Measurements from ENCODE around the gene GRK1.

Gene GRK1

GRCh38 chr13:113764793-113765563 is 98.0 kb downstream of the GRK1 start:
- no peaks in the 10 kb centered on the region for H3K4me1 ChIP-seq (ENCODE audit: control insufficient read depth, insufficient read depth, low read length, unreplicated experiment)
- H2AFZ ChIP-seq (ENCODE audit: low read length, unreplicated experiment): no peak overlapping the region
- H3K27ac ChIP-seq (ENCODE audit: low read depth, low read length): no peak overlapping the region
- H3K79me2 ChIP-seq (ENCODE audit: control insufficient read depth, insufficient read depth, low read length, unreplicated experiment): no peaks in the 10 kb centered on the region
- H3K36me3 ChIP-seq (ENCODE audit: insufficient read depth, low read length): no peaks in the 10 kb centered on the region
- H3K27me3 ChIP-seq (ENCODE audit: insufficient read depth, low read length): peaks cover 14% of the 10 kb centered on the region; the same call in 1 of the 2 replicates
- H3K4me3 ChIP-seq (ENCODE audit: low read depth, low read length): no peak overlapping the region

DNA sequence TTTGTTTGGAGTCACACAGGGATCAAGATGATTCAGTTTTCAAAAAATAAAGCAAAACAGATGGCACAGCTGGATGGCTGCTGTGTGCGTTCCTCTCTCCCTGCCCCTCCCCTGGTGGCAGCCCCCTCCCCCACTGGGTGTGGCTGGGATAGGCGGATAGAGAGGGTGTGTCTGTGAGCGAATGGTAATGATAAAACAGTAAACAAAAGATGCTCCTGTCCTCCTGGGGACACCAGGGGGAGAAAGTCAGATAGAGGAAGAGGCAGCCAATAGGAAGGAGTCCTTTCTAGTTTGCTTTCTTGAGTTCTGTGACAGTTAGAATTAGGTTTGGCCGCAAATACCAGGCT is 98.5 kb downstream of the GRK1 start:
- Histone ChIP-seq H3K36me3 (ENCODE audit: insufficient read depth, low read length) (no peaks in the 10 kb centered on the region), H3K27me3 (ENCODE audit: insufficient read depth, low read length) (peaks cover 11% of the 10 kb centered on the region; the same call in 1 of the 2 replicates), H3K27ac (ENCODE audit: low read depth, low read length) (no peak overlapping the region), H3K79me2 (ENCODE audit: control insufficient read depth, insufficient read depth, low read length, unreplicated experiment) (no peaks in the 10 kb centered on the region), H2AFZ (ENCODE audit: low read length, unreplicated experiment) (no peak overlapping the region), H3K4me3 (ENCODE audit: low read depth, low read length) (no peak overlapping the region), H3K4me1 (ENCODE audit: control insufficient read depth, insufficient read depth, low read length, unreplicated experiment) (no peaks in the 10 kb centered on the region)

GRCh38 chr13:113766035-113766800 is 99.2 kb downstream of the GRK1 start:
- Histone ChIP-seq H3K27me3 (ENCODE audit: insufficient read depth, low read length) (peaks cover 5% of the 10 kb centered on the region; the same call in 1 of the 2 replicates), H3K79me2 (ENCODE audit: control insufficient read depth, insufficient read depth, low read length, unreplicated experiment) (no peaks in the 10 kb centered on the region), H3K36me3 (ENCODE audit: insufficient read depth, low read length) (no peaks in the 10 kb centered on the region), H3K4me1 (ENCODE audit: control insufficient read depth, insufficient read depth, low read length, unreplicated experiment) (no peaks in the 10 kb centered on the region), H3K27ac (ENCODE audit: low read depth, low read length) (no peak overlapping the region), H2AFZ (ENCODE audit: low read length, unreplicated experiment) (no peak overlapping the region), H3K4me3 (ENCODE audit: low read depth, low read length) (no peak overlapping the region)

DNA sequence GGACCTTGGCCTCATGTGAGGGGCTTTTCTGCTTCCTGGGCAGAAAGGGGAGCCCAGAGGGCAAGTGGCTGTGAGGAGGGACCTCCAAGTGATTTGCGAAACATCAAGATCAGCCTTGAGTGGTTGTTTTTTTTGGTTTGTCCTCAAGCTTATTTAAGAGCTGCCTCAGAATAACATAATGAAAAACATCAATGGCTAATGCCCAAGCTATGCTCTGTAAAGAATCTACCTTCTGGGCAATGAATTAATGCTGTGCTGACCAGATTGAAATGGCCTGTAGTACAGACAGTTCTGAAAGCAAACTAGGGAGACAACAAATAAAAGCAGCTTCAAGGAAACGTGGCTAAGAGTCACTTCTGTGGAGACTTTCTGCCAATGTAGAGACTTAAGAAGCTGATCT is 100.3 kb downstream of the GRK1 start:
- Histone ChIP-seq H3K4me1 (ENCODE audit: control insufficient read depth, insufficient read depth, low read length, unreplicated experiment) (no peaks in the 10 kb centered on the region), H3K27ac (ENCODE audit: low read depth, low read length) (no peak overlapping the region), H2AFZ (ENCODE audit: low read length, unreplicated experiment) (no peak overlapping the region), H3K79me2 (ENCODE audit: control insufficient read depth, insufficient read depth, low read length, unreplicated experiment) (no peaks in the 10 kb centered on the region), H3K4me3 (ENCODE audit: low read depth, low read length) (no peak overlapping the region), H3K36me3 (ENCODE audit: insufficient read depth, low read length) (no peaks in the 10 kb centered on the region), H3K27me3 (ENCODE audit: insufficient read depth, low read length) (no peaks in the 10 kb centered on the region)

GRCh38 chr13:113768018-113768905 is 101.2 kb downstream of the GRK1 start:
- no peak overlapping the region for H3K4me3 ChIP-seq (ENCODE audit: low read depth, low read length)
- no peaks in the 10 kb centered on the region for H3K36me3 ChIP-seq (ENCODE audit: insufficient read depth, low read length)
- H3K27me3 ChIP-seq (ENCODE audit: insufficient read depth, low read length): no peaks in the 10 kb centered on the region
- no peaks in the 10 kb centered on the region for H3K79me2 ChIP-seq (ENCODE audit: control insufficient read depth, insufficient read depth, low read length, unreplicated experiment)
- no peak overlapping the region for H2AFZ ChIP-seq (ENCODE audit: low read length, unreplicated experiment)
- H3K4me1 ChIP-seq (ENCODE audit: control insufficient read depth, insufficient read depth, low read length, unreplicated experiment): no peaks in the 10 kb centered on the region
- no peak overlapping the region for H3K27ac ChIP-seq (ENCODE audit: low read depth, low read length)

DNA sequence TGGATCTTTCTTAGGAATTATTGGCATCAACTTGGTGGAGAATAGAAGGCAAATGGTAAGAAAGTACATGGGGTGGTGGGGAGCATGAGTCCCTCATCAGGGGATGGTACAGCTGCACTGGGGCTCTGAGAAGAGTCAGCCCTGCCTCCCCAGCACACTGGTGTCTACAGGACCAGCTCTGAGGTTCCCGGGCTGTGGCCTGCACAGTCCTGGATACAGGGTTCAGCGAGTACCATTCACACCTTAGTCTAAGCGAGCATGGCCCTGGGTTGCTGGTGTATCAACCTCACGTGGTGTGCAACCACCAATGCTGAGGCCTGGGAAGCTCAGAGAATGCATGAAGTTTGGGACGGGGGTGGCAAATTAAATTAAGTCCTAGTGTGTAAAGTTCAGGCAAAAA is 102.1 kb downstream of the GRK1 start:
- Histone ChIP-seq H3K79me2 (ENCODE audit: control insufficient read depth, insufficient read depth, low read length, unreplicated experiment) (no peaks in the 10 kb centered on the region), H3K27me3 (ENCODE audit: insufficient read depth, low read length) (no peaks in the 10 kb centered on the region), H3K27ac (ENCODE audit: low read depth, low read length) (no peak overlapping the region), H3K4me3 (ENCODE audit: low read depth, low read length) (no peak overlapping the region), H2AFZ (ENCODE audit: low read length, unreplicated experiment) (no peak overlapping the region), H3K36me3 (ENCODE audit: insufficient read depth, low read length) (no peaks in the 10 kb centered on the region), H3K4me1 (ENCODE audit: control insufficient read depth, insufficient read depth, low read length, unreplicated experiment) (peaks cover 4% of the 10 kb centered on the region)

- H3K4me1 ChIP-seq (ENCODE audit: control insufficient read depth, insufficient read depth, low read length, unreplicated experiment): peaks cover 12% of the 10 kb centered on the region
- no peaks in the 10 kb centered on the region for H3K36me3 ChIP-seq (ENCODE audit: insufficient read depth, low read length)
- H2AFZ ChIP-seq (ENCODE audit: low read length, unreplicated experiment): no peak overlapping the region
- no peak overlapping the region for H3K4me3 ChIP-seq (ENCODE audit: low read depth, low read length)
- H3K79me2 ChIP-seq (ENCODE audit: control insufficient read depth, insufficient read depth, low read length, unreplicated experiment): no peaks in the 10 kb centered on the region
- H3K27ac ChIP-seq (ENCODE audit: low read depth, low read length): no peak overlapping the region
- H3K27me3 ChIP-seq (ENCODE audit: insufficient read depth, low read length): no peaks in the 10 kb centered on the region
These were observed 102.9 kb downstream of the GRK1 start for GRCh38 chr13:113769881-113770280.

DNA sequence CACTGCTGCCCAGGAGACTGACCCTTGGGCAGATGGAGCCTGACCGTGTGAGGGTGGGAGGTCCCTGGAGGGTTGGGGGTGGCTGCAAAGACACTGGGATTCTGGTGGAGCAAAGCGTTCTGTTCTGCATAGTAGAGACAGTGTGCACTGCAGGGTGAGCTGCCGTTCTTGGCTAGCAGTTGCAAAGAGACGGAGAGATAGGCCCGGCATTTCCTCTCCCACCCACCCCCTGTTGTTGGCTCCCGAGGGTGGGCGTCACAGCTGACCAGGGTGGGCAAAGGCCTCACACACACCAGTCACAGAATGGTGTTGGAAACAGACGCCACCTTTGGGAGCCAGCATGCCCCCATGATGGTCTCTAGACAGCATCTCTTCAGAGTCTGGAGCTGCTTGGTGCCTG is 103.4 kb downstream of the GRK1 start:
- Histone ChIP-seq H3K4me3 (ENCODE audit: low read depth, low read length) (no peak overlapping the region), H3K4me1 (ENCODE audit: control insufficient read depth, insufficient read depth, low read length, unreplicated experiment) (peaks cover 12% of the 10 kb centered on the region), H3K27ac (ENCODE audit: low read depth, low read length) (no peak overlapping the region), H3K36me3 (ENCODE audit: insufficient read depth, low read length) (no peaks in the 10 kb centered on the region), H3K79me2 (ENCODE audit: control insufficient read depth, insufficient read depth, low read length, unreplicated experiment) (no peaks in the 10 kb centered on the region), H3K27me3 (ENCODE audit: insufficient read depth, low read length) (no peaks in the 10 kb centered on the region), H2AFZ (ENCODE audit: low read length, unreplicated experiment) (no peak overlapping the region)

DNA sequence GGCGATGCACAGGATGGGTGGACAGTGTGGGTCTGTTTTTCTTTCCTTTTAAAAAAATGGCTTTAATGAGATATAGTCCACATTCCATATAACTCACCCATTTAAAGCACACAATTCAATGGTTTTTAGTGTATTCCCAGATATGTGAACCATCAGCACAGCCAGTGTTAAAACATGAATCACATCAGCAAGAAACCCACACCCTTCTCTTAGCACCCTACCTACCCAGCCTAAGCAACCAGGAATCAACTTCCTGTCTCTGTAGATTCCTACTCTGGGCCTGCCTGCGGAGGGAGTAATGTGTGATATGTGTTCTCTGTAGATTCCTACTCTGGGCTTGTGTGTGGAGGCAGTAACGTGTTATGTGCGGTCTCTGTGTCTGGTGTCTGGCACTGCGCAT is 103.9 kb downstream of the GRK1 start:
- Histone ChIP-seq H3K36me3 (ENCODE audit: insufficient read depth, low read length) (no peaks in the 10 kb centered on the region), H3K4me1 (ENCODE audit: control insufficient read depth, insufficient read depth, low read length, unreplicated experiment) (peaks cover 12% of the 10 kb centered on the region), H3K4me3 (ENCODE audit: low read depth, low read length) (no peak overlapping the region), H3K27me3 (ENCODE audit: insufficient read depth, low read length) (no peaks in the 10 kb centered on the region), H2AFZ (ENCODE audit: low read length, unreplicated experiment) (no peak overlapping the region), H3K79me2 (ENCODE audit: control insufficient read depth, insufficient read depth, low read length, unreplicated experiment) (no peaks in the 10 kb centered on the region), H3K27ac (ENCODE audit: low read depth, low read length) (no peak overlapping the region)

DNA sequence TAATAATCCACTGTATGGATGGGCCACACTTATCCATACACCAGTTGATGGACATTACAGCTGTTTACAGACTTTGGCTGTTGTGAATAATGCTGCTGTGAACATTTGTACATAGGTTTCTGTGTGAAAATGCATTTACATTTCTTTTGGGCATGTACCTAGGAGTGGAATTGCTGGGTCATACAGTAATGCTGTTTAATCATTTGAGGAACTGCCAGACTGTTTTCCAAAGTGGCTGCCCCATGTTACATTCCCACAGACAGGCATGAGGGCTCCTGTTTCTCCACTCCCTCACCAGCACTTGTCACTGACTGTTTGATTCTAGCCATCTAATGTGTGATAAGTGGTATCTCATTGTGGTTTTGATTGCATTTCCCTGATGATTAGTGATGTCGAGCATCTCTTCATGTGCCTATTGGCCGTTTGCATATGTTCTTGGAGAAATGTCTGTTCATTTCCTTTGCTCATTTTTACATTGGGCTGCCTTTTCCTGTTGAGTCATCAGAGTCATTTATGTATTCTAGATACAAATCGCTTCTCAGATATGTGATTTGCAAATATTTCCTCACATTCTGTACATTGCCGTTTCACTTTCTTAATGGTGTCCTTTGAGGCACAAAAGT is 104.8 kb downstream of the GRK1 start:
- no peak overlapping the region for H3K4me3 ChIP-seq (ENCODE audit: low read depth, low read length)
- no peaks in the 10 kb centered on the region for H3K36me3 ChIP-seq (ENCODE audit: insufficient read depth, low read length)
- no peaks in the 10 kb centered on the region for H3K79me2 ChIP-seq (ENCODE audit: control insufficient read depth, insufficient read depth, low read length, unreplicated experiment)
- peaks cover 12% of the 10 kb centered on the region for H3K4me1 ChIP-seq (ENCODE audit: control insufficient read depth, insufficient read depth, low read length, unreplicated experiment)
- no peaks in the 10 kb centered on the region for H3K27me3 ChIP-seq (ENCODE audit: insufficient read depth, low read length)
- H2AFZ ChIP-seq (ENCODE audit: low read length, unreplicated experiment): no peak overlapping the region
- peak overlapping the region; percentile 42 for H3K27ac ChIP-seq (ENCODE audit: low read depth, low read length)
